Cortex of kidney (tissue), 1 donor: ENCODE results near the gene NR1D2.
A peak's percentile ranks its signal among the peaks of the same experiment; 100 is the strongest.
"Not testable (repeated sequence)": the region's sequence is repeated elsewhere in the genome, so short reads cannot be mapped to it uniquely, and the experiment has no call there.

Experiments
- DNase-seq: peaks from one replicate; lab custom pipeline; 2025; lab: John Stamatoyannopoulos, UW

NR1D2 gene

DNA sequence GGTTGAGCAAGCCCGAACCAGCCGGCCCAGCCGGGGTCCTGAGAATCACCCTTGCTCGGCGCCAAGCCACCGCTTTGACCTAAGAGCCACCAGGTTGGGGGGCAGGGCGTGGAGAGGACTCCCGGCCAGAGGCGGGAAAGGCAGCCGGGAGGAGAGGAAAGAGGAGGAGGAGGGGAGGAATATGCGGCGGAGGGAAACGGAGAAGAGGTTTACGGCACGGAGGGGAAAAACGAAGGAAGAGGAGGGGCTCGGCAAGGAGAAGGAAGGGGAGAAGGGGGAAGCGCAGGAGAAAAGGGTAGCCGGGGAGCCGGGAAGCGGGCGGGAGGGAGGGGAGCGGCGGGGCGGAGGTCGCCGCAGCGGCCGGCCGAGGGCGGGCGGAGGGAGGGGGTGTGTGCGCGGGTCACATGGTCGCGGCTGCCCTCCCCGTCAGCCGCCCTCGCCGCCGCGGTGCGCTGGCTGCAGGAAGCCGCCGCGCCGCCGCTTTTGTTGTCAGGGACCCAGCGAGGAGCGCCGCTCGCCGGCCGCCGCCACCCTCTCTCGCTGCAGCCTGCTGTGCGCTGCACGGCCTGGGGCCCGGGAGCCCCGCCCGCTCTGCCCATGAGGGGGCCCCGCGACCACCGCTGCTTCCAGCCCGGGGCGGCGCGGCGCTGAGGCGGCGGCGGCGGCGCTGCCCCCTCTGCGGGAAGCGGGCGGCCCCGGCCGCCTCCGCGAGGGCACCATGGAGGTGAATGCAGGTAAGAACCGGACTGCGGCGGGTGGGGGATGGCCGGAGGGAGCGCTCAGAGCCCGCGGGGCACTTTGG is at the start of gene NR1D2:
TSS of gene NR1D2 (plus strand) at position 426 of the 802 bp plus-strand sequence. CDS start at position 719, 293 bp downstream.
- DNase-seq = no peak

DNA sequence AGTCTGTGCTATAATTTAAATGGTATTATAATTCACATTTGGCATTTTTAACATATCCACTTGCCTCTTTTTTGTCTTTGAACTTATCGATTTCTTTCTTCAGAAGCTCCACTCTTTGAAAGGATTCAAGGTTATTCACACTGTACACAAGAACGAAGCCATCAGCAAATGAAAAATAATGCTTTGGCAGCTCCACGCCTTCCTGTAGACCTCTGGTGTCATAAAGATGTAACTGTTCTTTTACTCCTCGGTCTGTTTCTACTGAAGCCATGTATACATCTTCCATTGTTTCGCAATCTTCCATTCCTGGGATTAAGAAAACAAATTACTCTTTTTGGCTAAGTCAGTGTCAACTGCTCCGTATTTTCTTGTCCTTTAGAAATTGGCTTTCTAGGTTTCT is 44.3 kb upstream of the NR1D2 start:
- DNase-seq = no peak

DNA sequence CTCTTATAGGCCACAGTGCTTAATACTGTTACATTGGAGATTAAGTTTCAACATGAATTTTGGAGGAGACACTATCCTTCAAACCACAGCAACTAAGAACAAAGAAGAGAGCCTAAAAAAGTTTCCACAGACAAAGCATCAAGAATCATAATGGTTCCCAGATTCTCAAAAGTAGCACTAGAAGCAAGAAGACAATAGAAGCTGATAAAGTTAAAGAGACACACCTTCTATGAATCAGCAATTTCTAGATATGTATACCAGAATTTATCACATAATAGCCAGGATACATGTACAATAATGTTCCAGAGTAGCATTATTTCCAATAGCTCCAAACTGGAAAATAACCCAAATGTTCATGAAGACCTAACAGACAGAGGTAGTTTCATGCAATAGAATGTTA is 40.5 kb upstream of the NR1D2 start:
- no peak for DNase-seq

DNA sequence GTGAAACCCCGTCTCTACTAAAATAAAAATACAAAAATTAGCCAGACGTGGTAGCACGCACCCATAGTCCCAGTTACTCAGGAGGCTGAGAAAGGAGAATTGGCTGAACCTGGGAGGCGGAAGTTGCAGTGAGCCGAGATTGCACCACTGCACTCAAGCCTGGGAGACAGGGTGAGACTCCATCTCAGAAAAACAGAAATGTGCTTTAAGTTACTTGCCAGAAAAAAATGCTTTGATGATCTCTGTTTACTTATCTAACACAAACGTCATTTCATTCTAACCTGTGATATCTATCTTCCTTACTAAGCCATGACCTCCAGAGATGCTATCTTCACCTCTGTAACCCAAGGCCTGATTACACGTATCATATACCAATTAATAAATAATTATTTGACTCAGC is 35.7 kb upstream of the NR1D2 start:
- no peak for DNase-seq

DNA sequence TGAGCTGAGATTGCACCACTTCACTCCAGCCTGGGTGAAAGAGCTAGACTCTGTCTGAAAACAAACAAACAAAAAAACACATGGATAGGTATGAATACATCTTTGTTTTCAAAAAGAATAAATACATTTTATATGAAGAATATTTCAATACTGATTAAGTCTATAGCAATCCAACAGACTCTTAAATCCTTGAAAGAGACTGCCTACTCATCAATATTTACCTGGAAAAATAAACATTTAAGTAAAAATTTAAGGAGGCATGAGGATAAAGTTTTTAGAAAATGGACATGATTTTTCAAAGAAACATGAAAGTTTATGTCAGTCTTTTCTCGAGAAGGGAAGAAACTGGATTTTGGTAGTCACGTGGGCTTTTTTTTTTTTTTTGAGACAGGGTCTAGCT is 33.7 kb upstream of the NR1D2 start:
- no peak for DNase-seq

DNA sequence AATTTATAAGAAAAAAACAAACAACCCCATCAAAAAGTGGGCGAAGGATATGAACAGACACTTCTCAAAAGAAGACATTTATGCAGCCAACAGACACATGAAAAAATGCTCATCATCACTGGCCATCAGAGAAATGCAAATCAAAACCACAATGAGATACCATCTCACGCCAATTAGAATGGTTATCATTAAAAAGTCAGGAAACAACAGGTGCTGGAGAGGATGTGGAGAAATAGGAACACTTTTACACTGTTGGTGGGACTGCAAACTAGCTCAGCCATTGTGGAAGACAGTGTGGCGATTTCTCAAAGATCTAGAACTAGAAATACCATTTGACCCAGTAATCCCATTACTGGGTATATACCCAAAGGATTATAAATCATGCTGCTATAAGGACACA is 32.8 kb upstream of the NR1D2 start:
- DNase-seq = not testable (repeated sequence)

DNA sequence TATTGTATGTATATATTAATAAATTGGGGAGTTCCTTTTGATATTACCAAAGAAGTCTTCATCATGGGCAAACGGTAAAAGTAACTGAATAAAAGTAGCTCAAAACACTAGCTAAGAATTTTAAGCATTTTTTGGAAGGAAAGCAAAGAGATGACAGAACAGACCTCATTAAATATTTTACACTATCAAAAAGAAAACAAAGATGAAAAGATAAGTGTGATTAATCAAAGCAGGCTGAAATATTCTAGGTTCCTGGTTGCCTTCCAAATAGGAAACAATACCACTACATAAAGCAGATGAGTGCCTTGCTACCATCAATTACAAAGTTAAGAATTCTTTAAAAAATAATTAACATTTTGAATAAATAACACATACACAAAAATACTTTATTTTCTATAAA is 31.9 kb upstream of the NR1D2 start:
- DNase-seq = no peak

DNA sequence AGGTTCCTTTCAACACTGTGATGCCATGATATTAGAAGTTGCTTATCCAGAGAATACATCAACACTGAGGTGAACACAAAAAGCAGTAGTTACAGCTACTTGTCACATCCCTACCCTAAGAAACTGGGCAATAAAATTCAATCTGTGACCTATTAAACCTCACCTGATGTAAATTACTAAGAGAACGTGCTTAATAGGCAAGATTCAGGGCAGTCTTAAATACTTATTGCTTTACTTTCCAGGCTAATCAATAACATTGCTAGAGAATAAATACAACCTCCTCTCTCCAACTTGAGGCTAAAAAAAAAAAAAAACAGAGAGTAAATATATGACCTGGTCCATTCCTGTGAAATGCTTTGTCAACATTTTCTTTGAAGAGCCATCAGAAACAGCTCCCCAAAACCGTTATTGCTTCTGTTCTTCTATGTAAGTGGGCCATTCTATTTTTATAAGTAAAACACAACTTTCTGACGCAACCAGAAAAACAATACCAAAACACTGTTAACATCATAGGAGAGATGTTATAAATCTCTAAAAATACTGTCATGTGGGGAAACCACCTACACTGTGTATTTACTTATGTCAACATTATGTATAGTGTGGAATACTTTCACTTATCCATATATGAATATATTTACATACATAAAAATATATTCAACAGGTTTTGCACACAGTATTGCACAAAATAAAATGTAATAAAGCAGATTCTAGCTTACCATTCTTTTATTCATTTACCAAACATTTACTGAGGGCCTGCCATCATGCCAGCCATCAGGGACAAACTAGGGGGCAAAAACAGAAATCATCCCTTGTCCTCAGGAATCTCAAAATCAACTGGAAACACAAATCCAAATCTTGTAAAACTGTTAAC is 31.0 kb upstream of the NR1D2 start:
- no peak for DNase-seq

DNA sequence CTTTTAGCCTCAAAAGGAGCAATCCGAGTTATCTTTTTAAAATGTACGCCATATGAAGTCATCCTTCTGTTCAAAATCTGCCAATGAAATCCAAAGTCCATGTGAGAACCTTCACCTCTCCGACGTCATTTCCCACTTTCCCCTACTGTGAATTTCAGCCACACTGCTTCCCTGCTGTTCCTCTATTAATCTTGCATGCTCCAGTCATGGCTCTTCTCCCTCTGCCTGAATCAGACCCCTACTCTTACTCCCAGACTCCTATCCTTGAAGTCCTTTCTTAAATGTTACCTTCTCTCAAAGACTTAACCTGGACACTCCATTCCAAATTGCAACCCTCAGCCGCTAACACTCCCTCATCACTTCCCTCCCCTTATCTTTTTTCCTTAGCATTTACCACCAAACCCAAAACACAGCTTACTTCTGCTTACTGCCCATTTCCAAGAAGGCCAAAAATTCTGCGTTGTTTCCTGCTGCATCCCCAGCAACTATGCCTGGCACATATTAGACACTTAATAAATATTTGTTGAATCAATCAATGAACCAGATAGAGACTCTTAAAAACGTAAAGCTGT is 29.5 kb upstream of the NR1D2 start:
- DNase-seq = no peak

DNA sequence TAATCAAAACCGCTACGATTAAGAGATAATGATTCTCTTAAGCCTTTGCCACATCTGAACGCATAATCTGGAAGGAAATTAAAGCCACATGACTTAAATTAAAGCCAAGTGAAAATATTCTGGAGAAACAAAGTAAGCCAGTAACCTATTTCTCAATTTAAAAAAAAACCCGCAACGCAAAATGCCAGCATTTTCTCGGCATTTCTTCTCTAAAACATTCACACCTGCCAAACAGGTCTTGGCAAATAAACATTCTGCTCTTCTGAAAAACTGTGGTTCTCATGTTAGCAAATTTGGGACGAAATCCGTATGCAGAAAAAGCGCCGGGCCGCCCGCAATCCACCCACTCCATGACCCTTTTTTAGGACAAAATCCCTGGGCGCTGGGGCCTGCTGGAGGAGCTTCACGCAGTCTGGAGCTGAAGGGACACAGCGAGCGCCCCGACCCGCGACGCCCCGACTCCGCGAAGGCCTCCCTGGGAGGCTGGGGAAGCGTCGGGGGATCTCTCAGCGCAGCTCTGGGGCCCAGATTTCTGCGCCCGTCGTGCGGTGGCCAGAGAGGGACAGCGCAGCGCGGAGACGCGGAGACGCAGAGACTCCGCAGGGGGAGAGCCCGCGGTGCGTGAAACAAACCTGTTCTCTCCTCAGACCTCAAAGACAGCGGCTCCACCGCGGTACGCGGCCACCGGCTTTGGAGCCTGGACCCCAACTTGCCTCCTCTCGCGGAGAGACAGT is 28.8 kb upstream of the NR1D2 start:
- DNase-seq = no peak

DNA sequence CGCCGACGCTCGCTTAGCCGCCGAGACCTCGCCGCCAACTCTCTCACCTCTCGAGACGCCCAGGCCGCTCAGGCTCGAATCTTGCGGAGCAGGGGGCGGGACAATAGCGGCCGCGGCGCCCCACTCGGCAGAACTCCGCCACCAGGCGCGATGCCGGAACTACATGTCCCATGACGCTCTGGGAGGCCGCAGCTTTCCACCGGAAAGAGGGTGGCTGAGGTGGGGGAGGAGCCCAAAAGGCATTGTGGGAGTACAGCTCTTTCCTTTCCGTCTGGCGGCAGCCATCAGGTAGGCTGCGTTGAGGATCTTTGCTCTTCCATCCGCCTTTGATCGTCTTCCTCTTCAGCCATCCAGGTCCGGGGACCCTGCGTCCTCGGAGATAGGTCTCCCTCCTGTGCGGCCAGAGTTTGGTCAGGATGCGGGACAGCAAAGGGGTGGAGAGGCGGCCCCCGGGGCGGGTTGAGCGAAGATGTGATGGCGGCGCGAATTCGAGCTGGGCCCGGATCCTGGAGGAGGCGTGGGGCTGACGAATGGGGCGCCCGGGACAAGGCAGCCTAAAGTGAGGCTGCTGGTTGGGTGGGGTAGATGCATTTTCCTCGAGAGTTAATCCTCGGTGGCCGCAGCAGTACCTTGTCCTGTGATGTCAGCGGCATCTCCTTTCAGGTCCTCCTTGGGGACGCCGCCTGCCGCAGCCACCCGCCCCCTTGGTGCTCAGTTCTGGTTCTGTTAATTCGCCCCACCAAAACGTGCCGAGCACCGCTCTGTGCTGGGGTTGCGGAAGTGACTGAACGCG is 28.0 kb upstream of the NR1D2 start, which contains the start of the genes NKIRAS1 and RPL15:
TSS of gene NKIRAS1 (minus strand) at position 105 of the 793 bp plus-strand sequence. CDS start 6,086 bp downstream, outside the sequence.
TSS of gene RPL15 (plus strand) at position 247 of the 793 bp plus-strand sequence. CDS start 728 bp downstream, outside the sequence.
- peak; percentile 23 for DNase-seq

DNA sequence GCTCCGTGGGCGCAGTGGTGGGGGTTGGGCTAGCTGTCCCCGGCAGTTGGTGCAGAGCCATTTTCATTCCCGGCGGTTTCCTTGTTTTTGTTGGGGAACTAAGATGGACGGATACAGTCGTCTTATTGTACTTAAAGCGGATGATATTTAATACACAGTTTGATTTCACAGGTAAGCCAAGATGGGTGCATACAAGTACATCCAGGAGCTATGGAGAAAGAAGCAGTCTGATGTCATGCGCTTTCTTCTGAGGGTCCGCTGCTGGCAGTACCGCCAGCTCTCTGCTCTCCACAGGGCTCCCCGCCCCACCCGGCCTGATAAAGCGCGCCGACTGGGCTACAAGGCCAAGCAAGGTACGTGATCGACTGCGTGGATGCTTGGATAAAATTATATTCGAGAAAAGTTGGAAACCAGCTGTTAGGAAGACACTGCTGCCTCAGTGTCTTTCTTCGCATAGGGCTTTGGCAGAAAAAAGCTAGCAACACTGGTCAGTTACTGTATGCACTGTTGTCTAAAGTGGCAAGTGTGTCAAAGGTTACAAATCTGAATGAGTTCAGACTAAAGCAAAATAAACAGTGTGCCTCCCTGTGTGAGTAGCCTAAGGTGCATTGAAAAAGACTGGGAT is 27.3 kb upstream of the NR1D2 start:
- not testable (repeated sequence) for DNase-seq

DNA sequence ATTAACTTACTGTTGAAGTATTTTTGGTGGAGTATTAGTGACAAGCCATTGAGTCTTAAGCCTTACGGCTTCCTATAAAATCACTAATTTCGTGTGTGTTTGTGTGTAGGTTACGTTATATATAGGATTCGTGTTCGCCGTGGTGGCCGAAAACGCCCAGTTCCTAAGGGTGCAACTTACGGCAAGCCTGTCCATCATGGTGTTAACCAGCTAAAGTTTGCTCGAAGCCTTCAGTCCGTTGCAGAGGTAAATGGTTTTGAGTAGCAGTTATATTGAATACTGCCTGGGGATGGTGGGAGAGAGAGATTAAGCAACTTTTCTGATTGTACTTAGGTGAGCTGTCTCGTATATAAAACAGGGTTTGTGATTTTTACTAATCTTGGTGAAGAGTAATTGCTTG is 26.8 kb upstream of the NR1D2 start:
- DNase-seq = not testable (repeated sequence)

DNA sequence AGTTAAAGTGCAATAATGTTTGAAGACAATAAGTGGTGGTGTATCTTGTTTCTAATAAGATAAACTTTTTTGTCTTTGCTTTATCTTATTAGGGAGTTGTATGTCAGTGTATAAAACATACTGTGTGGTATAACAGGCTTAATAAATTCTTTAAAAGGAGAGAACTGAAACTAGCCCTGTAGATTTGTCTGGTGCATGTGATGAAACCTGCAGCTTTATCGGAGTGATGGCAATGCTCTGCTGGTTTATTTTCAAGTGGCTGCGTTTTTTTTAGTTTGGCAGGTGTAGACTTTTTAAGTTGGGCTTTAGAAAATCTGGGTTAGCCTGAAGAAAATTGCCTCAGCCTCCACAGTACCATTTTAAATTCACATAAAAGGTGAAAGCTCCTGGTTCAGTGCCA is 25.5 kb upstream of the NR1D2 start:
- DNase-seq = no peak

DNA sequence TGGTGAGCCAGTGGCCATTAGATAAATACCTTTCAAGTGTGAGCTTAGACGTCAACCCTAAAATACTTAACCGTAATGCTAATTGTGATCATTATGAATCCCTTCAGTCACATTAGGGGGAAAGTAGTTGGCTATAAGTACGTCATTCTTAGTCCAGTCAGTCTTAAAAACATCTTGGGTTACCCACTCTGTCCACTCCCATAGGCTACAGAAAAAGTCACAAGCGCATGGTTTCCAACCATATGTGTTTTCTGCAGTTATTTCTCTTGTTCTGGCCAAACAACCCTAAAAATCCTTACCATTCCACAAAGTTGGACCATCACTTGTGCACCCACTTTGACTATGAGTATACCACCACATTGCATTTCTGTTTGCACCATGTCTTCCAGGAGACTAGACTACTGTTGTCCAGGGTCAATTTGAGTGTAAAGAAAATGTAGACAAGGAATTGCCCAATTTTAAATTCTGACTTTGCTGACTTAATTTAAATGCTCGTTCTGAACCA is 24.9 kb upstream of the NR1D2 start:
- DNase-seq = no peak

DNA sequence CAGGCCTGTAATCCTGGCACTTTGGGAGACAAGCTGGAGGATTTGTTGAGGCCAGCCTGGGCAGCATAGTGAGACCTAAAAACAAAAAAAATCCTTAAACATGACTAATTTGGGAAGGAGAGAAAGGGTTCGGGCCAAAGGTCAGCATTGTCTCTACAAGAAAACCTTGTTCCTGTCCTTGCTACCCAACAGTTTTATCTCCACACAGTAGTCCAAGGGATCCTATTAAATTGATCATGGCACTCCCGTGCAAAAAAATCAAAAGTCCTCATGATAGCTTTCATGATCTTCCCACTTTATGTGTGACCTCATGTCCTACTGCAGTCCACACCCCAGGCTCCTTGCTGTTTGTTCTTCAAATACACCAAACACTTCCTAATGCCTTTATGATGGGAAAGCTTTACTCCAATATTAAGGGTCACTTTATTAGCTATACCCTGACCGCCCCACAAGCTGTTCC is 24.0 kb upstream of the NR1D2 start:
- no peak for DNase-seq

DNA sequence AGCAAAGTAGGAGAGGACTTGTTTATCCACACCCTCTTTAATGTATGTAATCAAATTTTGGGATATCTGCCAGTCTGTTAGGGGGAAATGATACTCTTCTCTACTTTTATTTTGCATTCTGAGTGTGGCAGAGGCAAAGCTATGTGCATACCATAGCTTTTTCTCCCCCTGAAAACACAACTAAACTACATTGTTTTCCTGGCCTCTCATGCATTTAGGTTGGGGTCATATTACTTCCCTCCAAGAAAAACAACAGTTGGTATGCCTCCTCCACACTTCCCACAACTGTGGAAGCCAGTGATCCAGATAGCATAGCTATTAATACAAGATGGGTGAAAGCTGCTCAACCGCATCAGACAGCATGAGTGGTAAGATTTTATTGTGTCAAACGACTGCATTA is 21.3 kb upstream of the NR1D2 start:
- no peak for DNase-seq

DNA sequence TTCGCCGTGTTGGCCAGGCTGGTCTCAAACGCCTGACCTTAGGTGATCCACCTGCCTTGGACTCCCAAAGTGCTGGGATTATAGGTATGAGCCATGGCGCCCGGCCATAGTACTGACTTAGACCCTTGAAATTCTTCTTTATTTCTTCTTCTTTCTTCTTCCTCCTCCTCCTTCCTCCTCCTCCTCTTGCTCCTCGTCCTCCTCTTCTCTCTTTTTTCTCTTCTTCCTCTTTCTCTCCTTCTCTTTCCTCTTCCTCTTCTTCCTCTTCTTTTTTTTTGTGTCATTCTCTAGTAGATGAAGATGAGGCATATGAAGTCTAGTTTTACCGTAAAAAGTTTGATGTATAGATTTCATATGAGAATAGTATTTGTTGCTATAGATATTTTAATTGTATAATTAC is 18.8 kb upstream of the NR1D2 start:
- no peak for DNase-seq

DNA sequence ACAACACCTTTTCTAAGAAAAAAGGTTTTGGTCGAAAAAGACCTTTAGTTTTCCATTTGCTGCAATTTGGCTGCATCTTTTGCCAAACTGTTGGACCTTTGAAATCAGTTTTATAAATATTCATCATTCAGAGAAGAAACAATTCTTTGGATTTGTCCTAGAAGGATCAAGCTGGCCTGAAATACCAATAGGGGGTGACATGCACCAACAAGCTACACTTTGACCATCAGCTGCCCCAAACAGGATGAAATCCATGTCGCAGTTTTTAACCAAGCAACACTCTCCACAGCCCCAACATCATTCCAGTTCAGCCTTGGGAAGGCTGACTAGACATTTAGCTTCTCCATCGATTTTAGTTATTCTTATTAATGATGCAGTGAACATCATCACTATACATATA is 18.4 kb upstream of the NR1D2 start:
- DNase-seq = no peak

DNA sequence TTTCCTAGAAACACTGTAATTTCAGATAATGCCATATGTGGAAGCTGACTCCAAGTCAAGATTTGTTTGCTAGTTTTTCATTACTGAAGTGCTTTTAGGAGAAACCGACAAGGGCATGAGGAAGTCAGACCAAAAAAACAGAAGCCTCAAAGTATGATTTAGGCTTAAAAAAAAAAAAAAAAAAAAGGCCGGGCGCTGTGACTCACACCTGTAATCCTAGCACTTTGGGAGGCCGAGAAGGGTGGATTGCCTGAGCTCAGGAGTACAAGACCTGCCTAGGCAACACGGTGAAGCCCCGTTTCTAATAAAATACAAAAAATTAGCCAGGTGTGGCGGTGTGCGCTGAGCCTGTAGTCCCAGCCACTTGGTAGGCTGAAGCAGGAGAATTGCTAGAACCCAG is 16.6 kb upstream of the NR1D2 start:
- DNase-seq = no peak
